ENCODE measurements around the gene MYL12A. TPM values are rescaled to one million over a fixed set of nuclear protein-coding genes. Genes with fewer than 3 reads are reported as not detected.

The MYL12A gene
- total and polyA plus RNA-seq, 2 of the 13 experiments (the other 11 are each of a cell fraction or from before 2014, with no cell fraction given), result 261 to 277 TPM

GRCh38 chr18:3247240-3248061 is at the start of gene MYL12A (continued):
- TF ChIP-seq, protein P1, sequence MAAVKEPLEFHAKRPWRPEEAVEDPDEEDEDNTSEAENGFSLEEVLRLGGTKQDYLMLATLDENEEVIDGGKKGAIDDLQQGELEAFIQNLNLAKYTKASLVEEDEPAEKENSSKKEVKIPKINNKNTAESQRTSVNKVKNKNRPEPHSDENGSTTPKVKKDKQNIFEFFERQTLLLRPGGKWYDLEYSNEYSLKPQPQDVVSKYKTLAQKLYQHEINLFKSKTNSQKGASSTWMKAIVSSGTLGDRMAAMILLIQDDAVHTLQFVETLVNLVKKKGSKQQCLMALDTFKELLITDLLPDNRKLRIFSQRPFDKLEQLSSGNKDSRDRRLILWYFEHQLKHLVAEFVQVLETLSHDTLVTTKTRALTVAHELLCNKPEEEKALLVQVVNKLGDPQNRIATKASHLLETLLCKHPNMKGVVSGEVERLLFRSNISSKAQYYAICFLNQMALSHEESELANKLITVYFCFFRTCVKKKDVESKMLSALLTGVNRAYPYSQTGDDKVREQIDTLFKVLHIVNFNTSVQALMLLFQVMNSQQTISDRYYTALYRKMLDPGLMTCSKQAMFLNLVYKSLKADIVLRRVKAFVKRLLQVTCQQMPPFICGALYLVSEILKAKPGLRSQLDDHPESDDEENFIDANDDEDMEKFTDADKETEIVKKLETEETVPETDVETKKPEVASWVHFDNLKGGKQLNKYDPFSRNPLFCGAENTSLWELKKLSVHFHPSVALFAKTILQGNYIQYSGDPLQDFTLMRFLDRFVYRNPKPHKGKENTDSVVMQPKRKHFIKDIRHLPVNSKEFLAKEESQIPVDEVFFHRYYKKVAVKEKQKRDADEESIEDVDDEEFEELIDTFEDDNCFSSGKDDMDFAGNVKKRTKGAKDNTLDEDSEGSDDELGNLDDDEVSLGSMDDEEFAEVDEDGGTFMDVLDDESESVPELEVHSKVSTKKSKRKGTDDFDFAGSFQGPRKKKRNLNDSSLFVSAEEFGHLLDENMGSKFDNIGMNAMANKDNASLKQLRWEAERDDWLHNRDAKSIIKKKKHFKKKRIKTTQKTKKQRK (IDR thresholded peaks at IDR 0.05; ENCODE audit: low read length), result no peak
- TF ChIP-seq, protein P2, sequence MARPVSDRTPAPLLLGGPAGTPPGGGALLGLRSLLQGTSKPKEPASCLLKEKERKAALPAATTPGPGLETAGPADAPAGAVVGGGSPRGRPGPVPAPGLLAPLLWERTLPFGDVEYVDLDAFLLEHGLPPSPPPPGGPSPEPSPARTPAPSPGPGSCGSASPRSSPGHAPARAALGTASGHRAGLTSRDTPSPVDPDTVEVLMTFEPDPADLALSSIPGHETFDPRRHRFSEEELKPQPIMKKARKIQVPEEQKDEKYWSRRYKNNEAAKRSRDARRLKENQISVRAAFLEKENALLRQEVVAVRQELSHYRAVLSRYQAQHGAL (CRISPR knock-in tag; IDR thresholded peaks at IDR 0.05; ENCODE audit: not compliant biosample characterization), result no peak
- TF ChIP-seq TARDBP (CRISPR knock-in tag; IDR thresholded peaks at IDR 0.05) (peak; percentile 91), ZNF710 (CRISPR knock-in tag; IDR thresholded peaks at IDR 0.05; ENCODE audit: borderline replicate concordance) (0 out of 2 replicates have a peak, but pooled peaks have one; percentile 12), ZBTB39 (CRISPR knock-in tag; IDR thresholded peaks at IDR 0.05) (no peak), EEA1 (CRISPR knock-in tag; IDR thresholded peaks at IDR 0.05; ENCODE audit: borderline replicate concordance) (no peak), ZNF644 (CRISPR knock-in tag; IDR thresholded peaks at IDR 0.05; ENCODE audit: low read depth) (no peak), KLF9 (CRISPR knock-in tag; IDR thresholded peaks at IDR 0.05; ENCODE audit: low read depth) (0 out of 2 replicates have a peak, but pooled peaks have one; percentile 38), KAT2B (IDR thresholded peaks at IDR 0.05; ENCODE audit: borderline replicate concordance, low read depth, low read length) (no peak), HOMEZ (CRISPR knock-in tag; IDR thresholded peaks at IDR 0.05; ENCODE audit: low read depth) (peak; percentile 92), KDM2A (CRISPR knock-in tag; IDR thresholded peaks at IDR 0.05; ENCODE audit: borderline replicate concordance, low read depth) (peak; percentile 76; the same call in 1 of the 2 replicates), MEF2D (CRISPR knock-in tag; IDR thresholded peaks at IDR 0.05) (no peak; the same call in 1 of the 2 replicates), ZNF841 (CRISPR knock-in tag; IDR thresholded peaks at IDR 0.05; ENCODE audit: borderline replicate concordance) (no peak), NFYB (CRISPR knock-in tag; IDR thresholded peaks at IDR 0.05) (no peak; the same call in 1 of the 2 replicates), MIER2 (CRISPR knock-in tag; IDR thresholded peaks at IDR 0.05) (0 out of 2 replicates have a peak, but pooled peaks have one; percentile 44), CHD4 (IDR thresholded peaks at IDR 0.05; ENCODE audit: borderline replicate concordance, low read length) (no peak)
- TF ChIP-seq, protein P3, sequence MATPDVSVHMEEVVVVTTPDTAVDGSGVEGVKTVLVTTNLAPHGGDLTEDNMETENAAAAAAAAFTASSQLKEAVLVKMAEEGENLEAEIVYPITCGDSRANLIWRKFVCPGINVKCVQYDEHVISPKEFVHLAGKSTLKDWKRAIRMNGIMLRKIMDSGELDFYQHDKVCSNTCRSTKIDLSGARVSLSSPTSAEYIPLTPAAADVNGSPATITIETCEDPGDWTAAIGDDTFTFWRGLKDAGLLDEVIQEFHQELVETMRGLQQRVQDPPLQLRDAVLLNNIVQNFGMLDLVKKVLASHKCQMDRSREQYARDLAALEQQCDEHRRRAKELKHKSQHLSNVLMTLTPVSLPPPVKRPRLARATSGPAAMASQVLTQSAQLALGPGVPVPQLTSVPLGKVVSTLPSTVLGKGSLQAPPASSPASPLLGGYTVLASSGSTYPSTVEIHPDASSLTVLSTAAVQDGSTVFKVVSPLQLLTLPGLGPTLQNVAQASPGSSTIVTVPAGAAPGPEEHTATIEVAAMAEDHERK (CRISPR knock-in tag; IDR thresholded peaks at IDR 0.05; ENCODE audit: low read depth), result no peak
